GM11168 (cell line): ENCODE data around the gene PROSER1.
"Not testable (repeated sequence)": the region's sequence is repeated elsewhere in the genome, so short reads cannot be mapped to it uniquely, and the experiment has no call there.

Experiments
- in situ Hi-C: fragments of 300-500 bp; cut with MboI; formaldehyde crosslinking; loops from one replicate; pipeline ENCODE4 v1.12.0; 2022; ENCODE audit warnings: low sequenced_read_pairs; ENCODE audit not compliant: unreplicated experiment

Gene PROSER1

GRCh38 chr13:39037880-39038568 lies at the start of gene PROSER1, which contains the start of gene NHLRC3:
Gene PROSER1, minus strand, starts transcription at chr13:39038089. Its CDS starts 847 bp downstream, at chr13:39037242.
Gene NHLRC3, plus strand, starts transcription at chr13:39038456. Its CDS starts 184 bp downstream, at chr13:39038640.
- in situ Hi-C loops: no loop called here

GRCh38 chr13:39086251-39086945 lies 48.5 kb upstream of the PROSER1 start:
- in situ Hi-C loops: not testable (repeated sequence)

GRCh38 chr13:39073983-39074382 lies 36.1 kb upstream of the PROSER1 start:
- in situ Hi-C loops: loop anchor here (25.0 kb wide), 1 partner anchor 538 kb away; the partner anchor contains the start of gene LHFPL6

- in situ Hi-C loops: loop anchor here (25.0 kb wide), 1 partner anchor 539 kb away; the partner anchor contains the start of gene LHFPL6
These were observed 35.0 kb upstream of the PROSER1 start for GRCh38 chr13:39072842-39073241.

- in situ Hi-C loops: loop anchor here (25.0 kb wide), 1 partner anchor 550 kb away; the partner anchor contains the start of gene LHFPL6
These were observed 24.1 kb upstream of the PROSER1 start for GRCh38 chr13:39062004-39062403.

GRCh38 chr13:39058040-39058439 lies 20.2 kb upstream of the PROSER1 start:
- in situ Hi-C loops: loop anchor here (25.0 kb wide), 1 partner anchor 554 kb away; the partner anchor contains the start of gene LHFPL6

GRCh38 chr13:39056018-39056417 lies 18.1 kb upstream of the PROSER1 start:
- in situ Hi-C loops: loop anchor here (25.0 kb wide), 1 partner anchor 556 kb away; the partner anchor contains the start of gene LHFPL6

GRCh38 chr13:39054112-39054511 lies 16.2 kb upstream of the PROSER1 start:
- in situ Hi-C loops: loop anchor here (25.0 kb wide), 1 partner anchor 558 kb away; the partner anchor contains the start of gene LHFPL6

- in situ Hi-C loops: loop anchor here (25.0 kb wide), 1 partner anchor 559 kb away; the partner anchor contains the start of gene LHFPL6
These were observed 15.1 kb upstream of the PROSER1 start for GRCh38 chr13:39052944-39053343.

GRCh38 chr13:39051157-39051556 lies 13.3 kb upstream of the PROSER1 start:
- in situ Hi-C loops: loop anchor here (25.0 kb wide), 1 partner anchor 561 kb away; the partner anchor contains the start of gene LHFPL6

- in situ Hi-C loops: no loop called here
These were observed 11.4 kb upstream of the PROSER1 start for GRCh38 chr13:39049274-39049673.

GRCh38 chr13:39048806-39049205 lies 10.9 kb upstream of the PROSER1 start:
- in situ Hi-C loops: no loop called here

GRCh38 chr13:39047560-39047959 lies 9.7 kb upstream of the PROSER1 start:
- in situ Hi-C loops: no loop called here

- in situ Hi-C loops: no loop called here
These were observed 6.6 kb upstream of the PROSER1 start for GRCh38 chr13:39044536-39044935.

GRCh38 chr13:39040206-39040605 lies 2.3 kb upstream of the PROSER1 start:
- in situ Hi-C loops: no loop called here

GRCh38 chr13:39039041-39039440 lies 1.2 kb upstream of the PROSER1 start:
- in situ Hi-C loops: no loop called here

GRCh38 chr13:39038569-39039030 lies 711 bp upstream of the PROSER1 start:
- in situ Hi-C loops: no loop called here

- in situ Hi-C loops: no loop called here
These were observed 444 bp downstream of the PROSER1 start for GRCh38 chr13:39037410-39037879.

GRCh38 chr13:39036212-39036611 lies 1.7 kb downstream of the PROSER1 start:
- in situ Hi-C loops: no loop called here

- in situ Hi-C loops: no loop called here
These were observed 2.1 kb downstream of the PROSER1 start for GRCh38 chr13:39035799-39036198.

GRCh38 chr13:39035204-39035603 lies 2.7 kb downstream of the PROSER1 start:
- in situ Hi-C loops: no loop called here
